A673 (cell line): Measurements from ENCODE around the gene NUP50.

Source experiments
- EZH2 ChIP-seq: fragments of 200-600 bp; sonication (generic); IDR thresholded peaks from 2 replicates; pipeline ENCODE4 v1.6.1; 2017; ENCODE audit warnings: borderline replicate concordance, low read depth, mild to moderate bottlenecking, mixed read lengths, antibody characterized with exemption, low read length; ENCODE audit not compliant: poor library complexity, severe bottlenecking
- TF ChIP-seq, protein P1 (sequence below): fragments of 300-800, 200-600 bp; sonication (generic); conservative IDR thresholded peaks from 2 replicates; pipeline ENCODE4 v1.5.1; 2017; ENCODE audit warnings: low read depth, mild to moderate bottlenecking, antibody characterized with exemption, low read length, moderate library complexity, mixed read lengths

DNA sequence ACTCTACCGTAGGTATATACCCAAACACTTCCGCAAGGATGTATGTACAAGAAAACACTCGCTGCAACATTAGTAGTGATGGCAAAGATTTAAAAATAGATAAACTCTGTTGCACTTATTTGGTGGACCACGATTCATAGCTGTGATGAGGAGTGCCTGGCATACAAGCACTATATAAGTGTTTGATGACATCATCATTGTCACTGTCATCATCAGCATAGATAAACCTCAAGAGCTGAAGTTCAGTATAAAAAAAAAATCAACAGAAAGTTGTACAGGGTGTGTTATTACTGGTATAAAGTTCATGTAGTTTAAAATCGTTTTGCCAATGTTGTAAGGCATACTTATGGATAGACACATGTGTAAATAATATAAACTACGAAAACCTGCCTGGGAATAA lies 24.0 kb upstream of the NUP50 start:
- TF ChIP-seq, protein P1, sequence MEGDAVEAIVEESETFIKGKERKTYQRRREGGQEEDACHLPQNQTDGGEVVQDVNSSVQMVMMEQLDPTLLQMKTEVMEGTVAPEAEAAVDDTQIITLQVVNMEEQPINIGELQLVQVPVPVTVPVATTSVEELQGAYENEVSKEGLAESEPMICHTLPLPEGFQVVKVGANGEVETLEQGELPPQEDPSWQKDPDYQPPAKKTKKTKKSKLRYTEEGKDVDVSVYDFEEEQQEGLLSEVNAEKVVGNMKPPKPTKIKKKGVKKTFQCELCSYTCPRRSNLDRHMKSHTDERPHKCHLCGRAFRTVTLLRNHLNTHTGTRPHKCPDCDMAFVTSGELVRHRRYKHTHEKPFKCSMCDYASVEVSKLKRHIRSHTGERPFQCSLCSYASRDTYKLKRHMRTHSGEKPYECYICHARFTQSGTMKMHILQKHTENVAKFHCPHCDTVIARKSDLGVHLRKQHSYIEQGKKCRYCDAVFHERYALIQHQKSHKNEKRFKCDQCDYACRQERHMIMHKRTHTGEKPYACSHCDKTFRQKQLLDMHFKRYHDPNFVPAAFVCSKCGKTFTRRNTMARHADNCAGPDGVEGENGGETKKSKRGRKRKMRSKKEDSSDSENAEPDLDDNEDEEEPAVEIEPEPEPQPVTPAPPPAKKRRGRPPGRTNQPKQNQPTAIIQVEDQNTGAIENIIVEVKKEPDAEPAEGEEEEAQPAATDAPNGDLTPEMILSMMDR, result no peak
- TF ChIP-seq EZH2, result no peak
